CD4-positive, alpha-beta T cell treated with Interleukin-1 beta for 1 hour (primary cell): ENCODE results near the gene THYN1.
"Not testable (repeated sequence)": the region's sequence is repeated elsewhere in the genome, so short reads cannot be mapped to it uniquely, and the experiment has no call there.

Source experiments
- DNase-seq, 2 donors: peaks; one replicate each; pipeline ENCODE4 v3.0.0-alpha.2; 2020 to 2022

THYN1 gene

DNA sequence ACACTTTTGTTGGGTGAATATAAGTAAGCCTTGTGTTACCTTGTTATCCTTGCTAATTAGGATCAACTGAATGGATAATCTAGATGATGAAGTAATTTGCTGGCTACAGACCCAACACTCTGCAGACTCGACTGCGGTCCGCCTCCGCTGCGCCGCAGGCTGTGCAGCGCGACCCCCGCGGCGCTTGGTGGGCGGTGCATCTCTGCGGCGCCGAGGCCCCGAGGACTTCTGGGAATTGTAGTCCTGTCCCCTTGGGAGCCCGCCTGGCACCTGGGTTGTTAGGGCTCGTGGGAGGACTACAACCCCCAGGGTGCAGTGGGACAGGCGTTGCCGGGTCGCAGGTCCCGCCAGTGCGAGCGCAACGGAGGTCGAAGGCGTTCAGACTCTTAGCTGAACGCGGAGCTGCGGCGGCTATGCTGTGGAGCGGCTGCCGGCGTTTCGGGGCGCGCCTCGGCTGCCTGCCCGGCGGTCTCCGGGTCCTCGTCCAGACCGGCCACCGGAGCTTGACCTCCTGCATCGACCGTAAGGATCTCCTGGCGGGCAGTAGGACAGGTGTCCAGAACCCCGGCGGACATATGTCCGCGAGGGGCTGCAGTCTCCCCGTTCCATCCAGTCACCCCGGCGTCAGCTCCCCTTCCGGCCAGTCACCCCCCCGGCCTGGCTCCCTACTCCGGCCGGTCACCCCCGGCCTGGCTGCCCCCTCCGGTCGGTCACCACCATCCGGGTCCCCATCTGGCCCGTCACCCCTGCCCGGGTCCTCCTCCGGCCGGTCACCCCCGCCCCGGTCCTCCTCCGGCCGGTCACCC is at the start of gene THYN1, which contains the start of gene ACAD8:
Gene THYN1 (minus strand): TSS at position 165 of the 806 bp plus-strand sequence. CDS start 470 bp downstream, outside the sequence.
Gene ACAD8 (plus strand): TSS at position 381 of the 806 bp plus-strand sequence. CDS start 33 bp downstream, at position 414.
- peak; percentile 96 for DNase-seq

DNA sequence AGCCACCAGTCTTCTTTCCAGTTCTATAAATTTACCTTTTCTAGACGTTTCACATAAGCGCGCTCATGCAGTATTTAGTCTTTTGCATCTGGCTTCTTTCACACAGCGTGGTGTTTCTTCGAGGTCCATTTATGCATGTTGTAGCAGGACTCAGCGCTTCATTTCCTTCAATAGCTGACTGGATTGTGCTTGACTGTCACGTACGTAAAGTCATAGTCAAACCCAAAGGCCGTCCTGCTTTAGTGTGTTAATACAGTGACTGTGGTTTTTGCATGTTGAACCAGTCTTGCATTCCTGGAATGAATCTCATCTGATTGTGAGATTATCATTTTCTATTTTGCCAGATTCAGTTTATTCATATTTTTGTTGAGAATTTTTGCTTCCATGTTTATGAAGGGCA is 41.5 kb upstream of the THYN1 start:
- DNase-seq, result no peak

GRCh38 chr11:134293119-134294113 is 40.3 kb upstream of the THYN1 start:
- no peak for DNase-seq

DNA sequence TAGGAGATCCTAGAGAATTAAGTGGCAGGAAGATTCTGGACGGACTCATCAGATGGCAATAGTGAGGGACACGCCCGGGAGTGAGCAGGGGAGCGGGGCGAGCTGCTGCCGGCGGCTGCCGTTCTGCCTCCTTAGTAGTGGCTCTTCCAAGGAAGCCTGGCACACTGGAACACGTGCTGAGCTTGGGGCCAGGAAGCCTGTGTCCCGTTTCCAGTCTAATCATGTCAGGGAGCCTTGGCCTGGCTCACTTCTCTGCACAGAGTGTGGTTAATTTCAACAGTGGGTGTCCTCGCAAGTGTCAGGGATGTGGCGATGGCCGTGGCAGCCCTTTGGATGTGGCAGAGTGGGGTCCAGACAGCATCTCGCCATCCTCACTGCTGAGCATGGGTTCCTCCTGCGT is 39.5 kb upstream of the THYN1 start:
- no peak for DNase-seq

GRCh38 chr11:134291196-134291595 is 38.0 kb upstream of the THYN1 start:
- no peak for DNase-seq

- DNase-seq, result no peak
Measured at GRCh38 chr11:134290646-134291045, 37.5 kb upstream of the THYN1 start.

DNA sequence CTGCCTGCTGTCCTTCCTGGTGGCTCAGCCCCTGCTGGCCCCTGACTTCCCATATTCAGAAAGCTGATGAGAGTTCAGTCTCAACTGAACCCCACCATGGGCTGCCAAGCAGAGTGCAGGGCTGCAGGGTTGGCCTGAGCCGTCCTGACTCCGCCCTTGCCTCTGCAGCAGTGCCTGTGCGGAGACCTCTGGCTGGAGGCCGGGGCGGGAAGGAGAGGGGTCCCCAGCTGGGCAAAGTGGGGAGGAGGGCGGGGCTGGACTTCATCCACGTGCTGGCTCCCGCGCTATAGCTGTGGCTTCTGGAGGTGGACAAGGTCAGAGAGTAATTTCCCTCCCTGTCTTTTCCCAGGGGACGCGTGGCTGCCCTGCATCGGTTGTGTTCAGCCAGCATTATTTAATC is 36.6 kb upstream of the THYN1 start:
- DNase-seq, result no peak

GRCh38 chr11:134289167-134289566 is 36.0 kb upstream of the THYN1 start:
- DNase-seq, result no peak

DNA sequence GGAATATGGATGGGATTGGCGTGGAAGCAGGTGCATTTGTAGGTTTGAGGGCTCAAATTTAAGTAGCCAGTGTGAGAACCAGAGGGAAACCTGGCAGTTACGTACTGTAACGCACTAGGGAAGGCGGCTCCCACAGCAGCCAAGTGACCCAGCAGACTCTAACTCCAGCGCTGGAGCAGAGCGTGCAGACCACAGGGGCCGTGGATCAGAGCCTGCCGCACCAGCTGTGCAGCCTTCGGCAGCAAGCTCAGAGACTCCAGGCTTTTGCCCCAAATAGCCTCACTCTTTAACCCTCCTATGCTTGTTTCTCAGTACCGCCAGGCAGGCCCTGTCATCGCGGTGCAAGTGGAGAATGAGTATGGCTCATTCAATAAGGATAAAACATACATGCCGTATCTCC is 35.3 kb upstream of the THYN1 start:
- DNase-seq, result no peak

GRCh38 chr11:134287561-134287960 is 34.4 kb upstream of the THYN1 start:
- no peak for DNase-seq

- DNase-seq, result not testable (repeated sequence)
Measured at GRCh38 chr11:134284349-134284748, 31.2 kb upstream of the THYN1 start.

- DNase-seq, result no peak
Measured at GRCh38 chr11:134283461-134284230, 30.5 kb upstream of the THYN1 start.

DNA sequence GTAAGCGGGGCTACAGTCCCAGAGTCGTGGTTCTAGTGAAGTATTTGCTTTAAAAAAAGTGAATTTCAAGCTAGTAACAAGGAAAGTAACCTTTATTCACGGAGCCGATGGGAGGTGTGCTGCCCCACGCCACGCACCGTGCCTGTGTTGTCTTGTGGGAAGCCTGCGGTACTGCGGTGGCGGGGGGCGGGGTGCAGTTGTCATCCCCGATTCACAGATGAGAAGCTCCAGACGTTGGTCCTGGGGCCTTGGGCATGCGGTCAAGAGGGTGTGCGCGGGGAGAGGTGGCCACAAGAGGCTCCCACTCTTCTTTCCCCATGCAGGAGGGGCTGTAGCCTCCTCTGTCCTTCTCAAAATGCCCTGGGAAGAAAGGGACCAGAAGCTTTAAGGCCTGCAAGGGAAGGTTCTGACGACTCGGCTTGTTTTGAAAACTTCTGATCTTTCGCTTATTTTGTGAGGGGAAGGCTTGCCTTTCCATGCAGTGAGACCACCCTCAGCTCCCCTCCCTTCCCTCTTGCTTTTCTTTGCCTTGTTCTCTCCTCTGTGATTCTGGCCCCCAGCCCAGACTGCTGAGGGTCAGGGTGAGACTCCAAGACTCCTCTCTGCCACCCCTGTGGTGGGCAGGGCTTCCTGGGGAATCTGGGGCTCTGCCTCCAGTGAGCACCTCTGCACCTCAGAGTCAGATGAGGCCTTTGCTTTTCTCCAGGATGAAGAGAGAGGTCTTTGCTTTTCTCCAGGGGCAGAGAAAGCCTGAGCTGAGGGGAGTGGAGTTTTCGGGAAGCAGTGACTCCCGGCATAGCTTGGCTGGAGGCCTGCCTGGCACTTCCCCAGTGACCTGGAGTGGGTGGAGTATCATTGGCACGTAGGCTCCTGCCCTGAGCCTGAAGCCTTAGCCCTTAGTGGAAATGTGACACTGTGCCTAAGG is 29.2 kb upstream of the THYN1 start:
- DNase-seq, result no peak

- DNase-seq, result not testable (repeated sequence)
Measured at GRCh38 chr11:134281635-134282034, 28.5 kb upstream of the THYN1 start.

GRCh38 chr11:134278356-134278755 is 25.2 kb upstream of the THYN1 start:
- no peak for DNase-seq

DNA sequence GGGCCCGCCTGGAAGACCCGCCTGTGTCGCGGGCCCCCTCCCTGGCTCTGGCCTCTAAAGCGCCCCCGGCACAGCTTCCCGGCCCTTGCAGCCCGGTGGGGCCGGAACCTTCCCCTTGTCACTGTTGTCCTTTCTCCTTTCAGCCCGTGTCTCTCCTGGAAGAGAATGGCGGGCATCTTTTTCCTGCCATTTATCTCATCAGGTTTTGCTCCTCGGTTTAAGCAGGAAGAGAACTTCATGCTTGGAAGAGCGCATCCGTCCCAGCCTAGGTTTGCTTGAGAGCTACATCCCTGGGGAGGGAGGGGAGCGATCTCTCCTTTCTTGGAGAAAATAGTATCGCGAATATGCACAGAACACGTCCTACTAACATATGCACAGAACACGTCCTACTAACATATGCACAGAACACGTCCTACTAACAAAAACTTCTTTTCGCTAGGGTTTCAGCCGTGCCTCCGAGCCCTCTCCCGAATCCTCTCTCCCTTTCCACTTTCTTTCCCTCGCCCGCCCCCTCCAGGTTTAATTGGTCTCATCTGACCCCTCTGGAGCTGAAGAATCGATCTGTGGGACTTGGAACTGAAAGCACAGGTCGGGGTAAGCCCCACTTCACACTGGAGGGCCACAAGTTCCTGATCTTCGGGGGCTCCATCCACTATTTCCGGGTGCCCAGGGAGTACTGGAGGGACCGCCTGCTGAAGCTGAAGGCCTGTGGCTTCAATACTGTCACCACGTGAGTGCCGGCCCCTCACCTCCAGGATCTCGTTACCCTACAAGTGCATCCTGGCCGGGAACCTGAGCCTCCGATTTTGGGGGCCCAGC is 24.2 kb upstream of the THYN1 start:
- no peak for DNase-seq

- no peak for DNase-seq
Measured at GRCh38 chr11:134276396-134277182, 23.4 kb upstream of the THYN1 start.

DNA sequence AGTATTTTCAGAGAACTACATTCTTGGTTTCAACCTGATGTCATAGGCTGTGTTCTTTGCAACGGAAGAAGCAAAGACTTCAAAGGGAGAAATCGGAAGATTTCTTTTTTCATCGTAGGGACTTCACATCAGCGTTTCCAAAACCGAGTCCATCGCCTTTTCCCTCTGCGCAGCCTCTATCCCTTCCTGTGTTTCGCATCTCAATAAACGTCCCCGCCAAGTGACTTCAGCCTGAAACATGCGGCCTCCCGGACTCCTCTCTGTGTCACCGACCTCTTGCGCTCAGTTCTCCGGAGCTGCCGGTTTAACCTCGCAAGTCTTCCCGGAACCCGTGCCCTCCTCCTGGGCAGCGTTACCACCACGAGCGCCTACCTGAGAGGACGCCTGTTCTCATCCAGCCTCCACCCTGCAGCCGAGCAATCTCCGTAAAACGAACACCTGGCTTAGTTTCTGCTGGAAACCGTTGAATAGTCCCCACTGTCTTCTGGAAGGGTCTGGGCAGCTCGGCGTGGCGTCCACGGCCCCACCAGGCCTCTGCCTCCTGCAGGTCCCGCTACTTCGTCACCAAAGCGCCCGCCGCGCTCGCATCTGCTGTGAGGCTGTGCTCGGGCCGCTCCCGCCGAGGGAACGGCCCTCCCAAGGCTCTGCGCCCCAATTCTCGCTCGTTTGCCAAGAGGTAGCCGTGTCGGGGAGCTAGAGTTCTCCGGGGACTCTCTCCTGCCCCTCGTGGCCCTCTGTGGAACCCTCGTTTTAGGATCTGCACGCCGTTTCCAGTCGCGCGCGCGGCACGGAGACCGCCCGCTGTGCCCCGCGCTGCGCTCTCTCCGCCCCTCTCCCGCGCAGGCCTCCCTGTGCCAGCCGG is 22.6 kb upstream of the THYN1 start, which contains the start of gene GLB1L3:
Gene GLB1L3 (plus strand): TSS at position 846 of the 862 bp plus-strand sequence. CDS start 362 bp downstream, outside the sequence.
- DNase-seq, result peak; percentile 72 to 81

DNA sequence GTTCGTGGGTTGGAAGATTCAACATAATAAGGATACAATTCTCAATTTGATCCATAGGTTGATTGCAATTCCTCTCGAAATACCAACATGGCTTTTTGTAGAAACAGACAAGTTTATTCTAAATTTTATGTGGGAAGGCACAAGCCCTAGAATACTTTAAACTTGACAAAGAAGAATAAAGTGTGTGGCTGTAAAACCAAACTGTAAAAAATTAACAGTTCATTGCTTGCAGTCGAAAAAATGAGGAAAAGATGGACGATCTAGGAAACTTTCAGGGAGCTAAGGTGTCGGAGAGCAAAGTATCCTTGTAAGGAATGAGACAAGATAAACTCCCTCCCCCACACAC is 22.0 kb upstream of the THYN1 start:
- DNase-seq, result no peak
